ENCODE measurements around the gene SIRT2. TPM values are rescaled to one million over a fixed set of nuclear protein-coding genes. Genes with fewer than 3 reads are reported as not detected.

Gene SIRT2
- total RNA-seq, 1 donor from 2014 or later = 10.9 TPM

DNA sequence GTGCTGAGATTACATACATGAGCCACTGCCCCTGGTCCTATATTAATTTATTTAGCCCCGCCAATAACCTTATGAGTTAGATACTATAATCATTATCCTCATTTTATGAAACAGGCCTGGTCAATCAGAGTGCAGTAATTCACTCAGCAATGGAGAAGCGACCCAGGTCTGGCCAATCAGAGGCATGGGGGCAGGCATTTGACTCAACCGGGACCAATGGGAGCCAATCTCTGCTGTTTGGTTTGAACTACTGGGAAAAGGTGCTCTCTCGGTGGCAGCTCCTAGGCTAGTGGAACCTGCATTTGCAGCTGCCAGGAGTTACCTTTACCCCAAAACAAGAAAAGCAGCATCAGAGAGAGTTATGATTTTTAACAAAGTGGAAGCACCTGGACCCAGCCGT, 6.6 kb downstream of the SIRT2 start:
- Mint-ChIP-seq H3K9me3 (no peaks in the 10 kb centered on the region), H3K36me3 (no peaks in the 10 kb centered on the region), H3K4me3 (no peak overlapping the region), H3K27me3 (ENCODE audit: insufficient read depth, low read depth) (peaks cover 4% of the 10 kb centered on the region), H3K4me1 (peaks cover 3% of the 10 kb centered on the region), H3K27ac (no peak overlapping the region)
- no peak overlapping the region for H3K4me2 ChIP-seq
- H3F3A ChIP-seq (ENCODE audit: low read depth) = no peaks in the 10 kb centered on the region
- H3K27ac ChIP-seq = no peak overlapping the region
- DNase-seq (ENCODE audit: low spot score) = no peak
- no peaks in the 10 kb centered on the region for H3K4me1 ChIP-seq
- H3K36me3 ChIP-seq = no peaks in the 10 kb centered on the region
- no peak overlapping the region for H2AFZ ChIP-seq (replicated peaks)
- H3K9ac ChIP-seq = no peak overlapping the region
- no peaks in the 10 kb centered on the region for H3K27me3 ChIP-seq
- H3K4me3 ChIP-seq = no peak overlapping the region
- TF ChIP-seq EZH2phosphoT487 (IDR thresholded peaks at IDR 0.05) = no peak
- TF ChIP-seq, protein P1, sequence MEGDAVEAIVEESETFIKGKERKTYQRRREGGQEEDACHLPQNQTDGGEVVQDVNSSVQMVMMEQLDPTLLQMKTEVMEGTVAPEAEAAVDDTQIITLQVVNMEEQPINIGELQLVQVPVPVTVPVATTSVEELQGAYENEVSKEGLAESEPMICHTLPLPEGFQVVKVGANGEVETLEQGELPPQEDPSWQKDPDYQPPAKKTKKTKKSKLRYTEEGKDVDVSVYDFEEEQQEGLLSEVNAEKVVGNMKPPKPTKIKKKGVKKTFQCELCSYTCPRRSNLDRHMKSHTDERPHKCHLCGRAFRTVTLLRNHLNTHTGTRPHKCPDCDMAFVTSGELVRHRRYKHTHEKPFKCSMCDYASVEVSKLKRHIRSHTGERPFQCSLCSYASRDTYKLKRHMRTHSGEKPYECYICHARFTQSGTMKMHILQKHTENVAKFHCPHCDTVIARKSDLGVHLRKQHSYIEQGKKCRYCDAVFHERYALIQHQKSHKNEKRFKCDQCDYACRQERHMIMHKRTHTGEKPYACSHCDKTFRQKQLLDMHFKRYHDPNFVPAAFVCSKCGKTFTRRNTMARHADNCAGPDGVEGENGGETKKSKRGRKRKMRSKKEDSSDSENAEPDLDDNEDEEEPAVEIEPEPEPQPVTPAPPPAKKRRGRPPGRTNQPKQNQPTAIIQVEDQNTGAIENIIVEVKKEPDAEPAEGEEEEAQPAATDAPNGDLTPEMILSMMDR (IDR thresholded peaks at IDR 0.05) = no peak
- TF ChIP-seq EZH2 (IDR thresholded peaks at IDR 0.05) = no peak
- no peaks in the 10 kb centered on the region for H3K9me3 ChIP-seq (ENCODE audit: low read depth)
- H4K20me1 ChIP-seq (ENCODE audit: low read depth) = no peaks in the 10 kb centered on the region
- H3K79me2 ChIP-seq (ENCODE audit: low read depth) = no peaks in the 10 kb centered on the region

DNA sequence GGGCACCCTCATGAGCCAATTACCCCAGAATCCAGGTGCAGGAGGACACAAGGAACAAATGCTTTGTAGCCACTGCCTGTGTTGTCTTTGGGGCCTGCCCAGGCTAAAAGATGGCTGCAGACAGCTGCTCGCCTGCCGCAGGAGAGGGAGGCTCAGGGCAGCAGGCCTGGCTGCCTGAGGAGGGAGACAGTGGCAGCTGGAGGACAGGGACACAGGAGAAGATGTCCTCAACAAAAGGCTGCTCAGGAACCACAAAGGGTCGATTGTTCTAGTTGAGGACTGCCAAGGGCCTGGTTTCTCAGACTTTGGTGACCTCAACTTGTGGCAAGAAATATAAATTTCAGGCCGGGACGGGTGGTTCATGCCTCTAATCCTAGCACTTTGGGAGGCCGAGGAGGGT, 7.6 kb downstream of the SIRT2 start:
- Histone ChIP-seq H3K27ac (no peak overlapping the region), H4K20me1 (ENCODE audit: low read depth) (no peaks in the 10 kb centered on the region), H2AFZ (replicated peaks) (no peak overlapping the region), H3K9ac (no peak overlapping the region), H3K27me3 (no peaks in the 10 kb centered on the region), H3F3A (ENCODE audit: low read depth) (no peaks in the 10 kb centered on the region), H3K4me1 (no peaks in the 10 kb centered on the region), H3K9me3 (ENCODE audit: low read depth) (no peaks in the 10 kb centered on the region), H3K79me2 (ENCODE audit: low read depth) (no peaks in the 10 kb centered on the region), H3K4me3 (no peak overlapping the region), H3K36me3 (no peaks in the 10 kb centered on the region), H3K4me2 (no peak overlapping the region)
- no peaks in the 10 kb centered on the region for H3K36me3 Mint-ChIP-seq
- no peaks in the 10 kb centered on the region for H3K9me3 Mint-ChIP-seq
- peaks cover 3% of the 10 kb centered on the region for H3K4me1 Mint-ChIP-seq
- TF ChIP-seq, protein P1 (IDR thresholded peaks at IDR 0.05) = no peak
- TF ChIP-seq EZH2 (IDR thresholded peaks at IDR 0.05) (no peak), EZH2phosphoT487 (IDR thresholded peaks at IDR 0.05) (no peak)
- DNase-seq (ENCODE audit: low spot score) = no peak
- H3K27ac Mint-ChIP-seq = no peak overlapping the region
- H3K27me3 Mint-ChIP-seq (ENCODE audit: insufficient read depth, low read depth) = peaks cover 2% of the 10 kb centered on the region
- H3K4me3 Mint-ChIP-seq = no peak overlapping the region

DNA sequence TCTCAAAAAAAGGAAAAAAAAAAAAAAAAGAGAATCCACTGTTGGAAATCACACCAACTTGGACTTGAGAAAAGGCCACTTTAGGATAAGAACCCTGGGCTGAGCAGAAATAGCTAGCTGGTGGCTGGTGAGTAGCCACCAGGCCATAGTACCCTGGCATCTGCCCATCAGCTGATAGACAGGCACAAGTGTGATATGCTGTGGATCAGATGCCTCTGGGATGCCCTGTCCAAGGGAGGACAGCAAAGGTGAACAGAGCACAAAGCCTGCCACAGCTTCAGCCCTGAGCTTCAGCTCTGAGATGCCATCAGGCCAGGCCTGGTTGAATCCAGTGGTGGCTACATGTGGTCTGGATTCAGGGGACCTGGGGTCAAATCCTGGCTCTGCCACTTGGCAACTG, 8.7 kb downstream of the SIRT2 start:
- Histone ChIP-seq H3K9me3 (ENCODE audit: low read depth) (no peaks in the 10 kb centered on the region), H3K4me2 (no peak overlapping the region), H3K36me3 (no peaks in the 10 kb centered on the region), H4K20me1 (ENCODE audit: low read depth) (no peaks in the 10 kb centered on the region), H2AFZ (replicated peaks) (no peak overlapping the region), H3F3A (ENCODE audit: low read depth) (peaks cover 4% of the 10 kb centered on the region), H3K79me2 (ENCODE audit: low read depth) (no peaks in the 10 kb centered on the region), H3K27ac (no peak overlapping the region), H3K4me3 (no peak overlapping the region), H3K4me1 (no peaks in the 10 kb centered on the region), H3K9ac (no peak overlapping the region), H3K27me3 (no peaks in the 10 kb centered on the region)
- no peaks in the 10 kb centered on the region for H3K36me3 Mint-ChIP-seq
- peaks cover 2% of the 10 kb centered on the region for H3K27me3 Mint-ChIP-seq (ENCODE audit: insufficient read depth, low read depth)
- H3K9me3 Mint-ChIP-seq = no peaks in the 10 kb centered on the region
- no peak for DNase-seq (ENCODE audit: low spot score)
- no peak overlapping the region for H3K4me3 Mint-ChIP-seq
- TF ChIP-seq EZH2phosphoT487 (IDR thresholded peaks at IDR 0.05) (no peak), EZH2 (IDR thresholded peaks at IDR 0.05) (no peak)
- TF ChIP-seq, protein P1 (IDR thresholded peaks at IDR 0.05) = no peak
- peaks cover 3% of the 10 kb centered on the region for H3K4me1 Mint-ChIP-seq
- no peak overlapping the region for H3K27ac Mint-ChIP-seq

Data from neural progenitor cell (in vitro differentiated cells).